ENCODE results near the gene SUPT3H.
"Not testable (repeated sequence)": the region's sequence is repeated elsewhere in the genome, so short reads cannot be mapped to it uniquely, and the experiment has no call there.

Gene SUPT3H

GRCh38 chr6:45148711-45149341 is 228.9 kb downstream of the SUPT3H start:
- H3K9ac ChIP-seq (ENCODE audit: low read length): no peak overlapping the region
- no peaks in the 10 kb centered on the region for H3K36me3 ChIP-seq (ENCODE audit: control insufficient read depth, insufficient read depth, low read length)
- no peaks in the 10 kb centered on the region for H3K9me3 ChIP-seq (ENCODE audit: control insufficient read depth, low read length)
- no peaks in the 10 kb centered on the region for H3K27me3 ChIP-seq (ENCODE audit: control insufficient read depth, insufficient read depth, low read length)
- no peak overlapping the region for H3K4me3 ChIP-seq (ENCODE audit: low read length)
- H3K4me1 ChIP-seq (ENCODE audit: control insufficient read depth, insufficient read depth, low read length): no peaks in the 10 kb centered on the region

GRCh38 chr6:45148278-45148677 is 229.5 kb downstream of the SUPT3H start:
- no peaks in the 10 kb centered on the region for H3K27me3 ChIP-seq (ENCODE audit: control insufficient read depth, insufficient read depth, low read length)
- no peak overlapping the region for H3K9ac ChIP-seq (ENCODE audit: low read length)

GRCh38 chr6:45145658-45146057 is 232.1 kb downstream of the SUPT3H start:
- not testable (repeated sequence) for H3K36me3 ChIP-seq (ENCODE audit: control insufficient read depth, insufficient read depth, low read length); H3K9me3 ChIP-seq (ENCODE audit: control insufficient read depth, low read length); H3K27me3 ChIP-seq (ENCODE audit: control insufficient read depth, insufficient read depth, low read length); H3K4me1 ChIP-seq (ENCODE audit: control insufficient read depth, insufficient read depth, low read length); H3K9ac ChIP-seq (ENCODE audit: low read length); H3K4me3 ChIP-seq (ENCODE audit: low read length)

More at GRCh38 chr6:45148278-45148677, 229.5 kb downstream of the SUPT3H start:
- H3K4me3 ChIP-seq (ENCODE audit: low read length): no peak overlapping the region
- H3K36me3 ChIP-seq (ENCODE audit: control insufficient read depth, insufficient read depth, low read length): no peaks in the 10 kb centered on the region
- no peaks in the 10 kb centered on the region for H3K4me1 ChIP-seq (ENCODE audit: control insufficient read depth, insufficient read depth, low read length)
- H3K9me3 ChIP-seq (ENCODE audit: control insufficient read depth, low read length): no peaks in the 10 kb centered on the region

- H3K4me3 ChIP-seq (ENCODE audit: low read length): no peak overlapping the region
- no peaks in the 10 kb centered on the region for H3K4me1 ChIP-seq (ENCODE audit: control insufficient read depth, insufficient read depth, low read length)
- H3K36me3 ChIP-seq (ENCODE audit: control insufficient read depth, insufficient read depth, low read length): no peaks in the 10 kb centered on the region
- H3K27me3 ChIP-seq (ENCODE audit: control insufficient read depth, insufficient read depth, low read length): no peaks in the 10 kb centered on the region
- H3K9me3 ChIP-seq (ENCODE audit: control insufficient read depth, low read length): no peaks in the 10 kb centered on the region
- H3K9ac ChIP-seq (ENCODE audit: low read length): no peak overlapping the region
Observed at GRCh38 chr6:45138765-45139164, 239.0 kb downstream of the SUPT3H start.

- H3K27me3 ChIP-seq (ENCODE audit: control insufficient read depth, insufficient read depth, low read length): no peaks in the 10 kb centered on the region
- no peaks in the 10 kb centered on the region for H3K9me3 ChIP-seq (ENCODE audit: control insufficient read depth, low read length)
- H3K4me1 ChIP-seq (ENCODE audit: control insufficient read depth, insufficient read depth, low read length): no peaks in the 10 kb centered on the region
- no peak overlapping the region for H3K4me3 ChIP-seq (ENCODE audit: low read length)
- no peak overlapping the region for H3K9ac ChIP-seq (ENCODE audit: low read length)
- H3K36me3 ChIP-seq (ENCODE audit: control insufficient read depth, insufficient read depth, low read length): no peaks in the 10 kb centered on the region
Observed at GRCh38 chr6:45136495-45136894, 241.2 kb downstream of the SUPT3H start.

- no peaks in the 10 kb centered on the region for H3K9me3 ChIP-seq (ENCODE audit: control insufficient read depth, low read length)
- no peak overlapping the region for H3K4me3 ChIP-seq (ENCODE audit: low read length)
- H3K4me1 ChIP-seq (ENCODE audit: control insufficient read depth, insufficient read depth, low read length): no peaks in the 10 kb centered on the region
- no peak overlapping the region for H3K9ac ChIP-seq (ENCODE audit: low read length)
- no peaks in the 10 kb centered on the region for H3K27me3 ChIP-seq (ENCODE audit: control insufficient read depth, insufficient read depth, low read length)
- no peaks in the 10 kb centered on the region for H3K36me3 ChIP-seq (ENCODE audit: control insufficient read depth, insufficient read depth, low read length)
Observed at GRCh38 chr6:45132658-45133294, 245.0 kb downstream of the SUPT3H start.

GRCh38 chr6:45132059-45132458 is 245.7 kb downstream of the SUPT3H start:
- Histone ChIP-seq H3K9ac (ENCODE audit: low read length) (no peak overlapping the region), H3K4me3 (ENCODE audit: low read length) (no peak overlapping the region), H3K27me3 (ENCODE audit: control insufficient read depth, insufficient read depth, low read length) (no peaks in the 10 kb centered on the region), H3K9me3 (ENCODE audit: control insufficient read depth, low read length) (no peaks in the 10 kb centered on the region), H3K36me3 (ENCODE audit: control insufficient read depth, insufficient read depth, low read length) (no peaks in the 10 kb centered on the region), H3K4me1 (ENCODE audit: control insufficient read depth, insufficient read depth, low read length) (no peaks in the 10 kb centered on the region)

- H3K27me3 ChIP-seq (ENCODE audit: control insufficient read depth, insufficient read depth, low read length): no peaks in the 10 kb centered on the region
- no peaks in the 10 kb centered on the region for H3K9me3 ChIP-seq (ENCODE audit: control insufficient read depth, low read length)
- H3K36me3 ChIP-seq (ENCODE audit: control insufficient read depth, insufficient read depth, low read length): no peaks in the 10 kb centered on the region
- H3K4me1 ChIP-seq (ENCODE audit: control insufficient read depth, insufficient read depth, low read length): no peaks in the 10 kb centered on the region
- H3K4me3 ChIP-seq (ENCODE audit: low read length): no peak overlapping the region
- no peak overlapping the region for H3K9ac ChIP-seq (ENCODE audit: low read length)
Observed at GRCh38 chr6:45129051-45129450, 248.7 kb downstream of the SUPT3H start.

GRCh38 chr6:45127185-45127584 is 250.5 kb downstream of the SUPT3H start:
- Histone ChIP-seq H3K36me3 (ENCODE audit: control insufficient read depth, insufficient read depth, low read length) (no peaks in the 10 kb centered on the region), H3K9ac (ENCODE audit: low read length) (no peak overlapping the region), H3K4me3 (ENCODE audit: low read length) (no peak overlapping the region), H3K27me3 (ENCODE audit: control insufficient read depth, insufficient read depth, low read length) (no peaks in the 10 kb centered on the region), H3K4me1 (ENCODE audit: control insufficient read depth, insufficient read depth, low read length) (no peaks in the 10 kb centered on the region), H3K9me3 (ENCODE audit: control insufficient read depth, low read length) (no peaks in the 10 kb centered on the region)

- Histone ChIP-seq H3K9me3 (ENCODE audit: control insufficient read depth, low read length) (no peaks in the 10 kb centered on the region), H3K4me1 (ENCODE audit: control insufficient read depth, insufficient read depth, low read length) (no peaks in the 10 kb centered on the region), H3K27me3 (ENCODE audit: control insufficient read depth, insufficient read depth, low read length) (no peaks in the 10 kb centered on the region), H3K36me3 (ENCODE audit: control insufficient read depth, insufficient read depth, low read length) (no peaks in the 10 kb centered on the region), H3K9ac (ENCODE audit: low read length) (no peak overlapping the region), H3K4me3 (ENCODE audit: low read length) (no peak overlapping the region)
Observed at GRCh38 chr6:45126033-45126432, 251.7 kb downstream of the SUPT3H start.

GRCh38 chr6:45123023-45123422 is 254.7 kb downstream of the SUPT3H start:
- Histone ChIP-seq H3K9me3 (ENCODE audit: control insufficient read depth, low read length) (no peaks in the 10 kb centered on the region), H3K4me3 (ENCODE audit: low read length) (no peak overlapping the region), H3K27me3 (ENCODE audit: control insufficient read depth, insufficient read depth, low read length) (no peaks in the 10 kb centered on the region), H3K9ac (ENCODE audit: low read length) (no peak overlapping the region), H3K4me1 (ENCODE audit: control insufficient read depth, insufficient read depth, low read length) (no peaks in the 10 kb centered on the region), H3K36me3 (ENCODE audit: control insufficient read depth, insufficient read depth, low read length) (no peaks in the 10 kb centered on the region)

- H3K4me1 ChIP-seq (ENCODE audit: control insufficient read depth, insufficient read depth, low read length): no peaks in the 10 kb centered on the region
- H3K4me3 ChIP-seq (ENCODE audit: low read length): no peak overlapping the region
- no peaks in the 10 kb centered on the region for H3K27me3 ChIP-seq (ENCODE audit: control insufficient read depth, insufficient read depth, low read length)
- H3K36me3 ChIP-seq (ENCODE audit: control insufficient read depth, insufficient read depth, low read length): no peaks in the 10 kb centered on the region
- no peak overlapping the region for H3K9ac ChIP-seq (ENCODE audit: low read length)
- no peaks in the 10 kb centered on the region for H3K9me3 ChIP-seq (ENCODE audit: control insufficient read depth, low read length)
Observed at GRCh38 chr6:45118754-45119153, 259.0 kb downstream of the SUPT3H start.

Data from mucosa of stomach (tissue), 1 donor.